LNCaP clone FGC (cell line): Measurements from ENCODE around the gene DLEC1.

ENCODE experiments used
- DNase-seq: peaks from one replicate; pipeline ENCODE4 v3.0.0-alpha.2; 2011; ENCODE audit warnings: low read depth
- H3K4me3 ChIP-seq: 2 replicates; pipeline ENCODE4 v1.5.1; 2011; ENCODE audit warnings: mild to moderate bottlenecking, low read depth, low read length, control low read depth
- CTCF ChIP-seq: IDR thresholded peaks from 2 replicates; pipeline ENCODE4 v1.5.1; 2012; ENCODE audit warnings: mild to moderate bottlenecking; ENCODE audit not compliant: control insufficient read depth, insufficient read depth; ENCODE audit errors: extremely low read depth

The DLEC1 gene

GRCh38 chr3:37993067-37993455, 45.9 kb upstream of the DLEC1 start:
- H3K4me3 ChIP-seq: no peak overlapping the region
- DNase-seq: no peak
- no peak for TF ChIP-seq CTCF

GRCh38 chr3:37993460-37993819, 45.6 kb upstream of the DLEC1 start:
- no peak for DNase-seq
- no peak overlapping the region for H3K4me3 ChIP-seq
- TF ChIP-seq CTCF: no peak

- H3K4me3 ChIP-seq: no peak overlapping the region
- DNase-seq: no peak
- TF ChIP-seq CTCF: no peak
These were observed 45.0 kb upstream of the DLEC1 start for GRCh38 chr3:37993820-37994638.

DNA sequence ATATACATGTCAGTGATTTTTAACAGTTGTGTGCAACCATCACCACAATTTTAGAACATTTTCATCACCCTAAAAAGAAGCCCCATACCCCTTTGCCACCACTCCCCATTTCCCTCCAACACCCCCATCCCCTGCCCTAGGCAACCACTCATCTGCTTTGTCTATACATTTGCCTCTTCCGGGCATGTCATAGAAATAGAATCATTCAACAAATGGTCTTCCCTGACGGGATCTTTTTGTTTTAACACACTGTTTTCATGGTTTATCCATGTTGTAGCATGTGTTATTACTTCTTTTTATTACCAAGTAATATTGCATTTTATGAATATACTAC, 44.4 kb upstream of the DLEC1 start:
- no peak overlapping the region for H3K4me3 ChIP-seq
- no peak for DNase-seq
- TF ChIP-seq CTCF: no peak

DNA sequence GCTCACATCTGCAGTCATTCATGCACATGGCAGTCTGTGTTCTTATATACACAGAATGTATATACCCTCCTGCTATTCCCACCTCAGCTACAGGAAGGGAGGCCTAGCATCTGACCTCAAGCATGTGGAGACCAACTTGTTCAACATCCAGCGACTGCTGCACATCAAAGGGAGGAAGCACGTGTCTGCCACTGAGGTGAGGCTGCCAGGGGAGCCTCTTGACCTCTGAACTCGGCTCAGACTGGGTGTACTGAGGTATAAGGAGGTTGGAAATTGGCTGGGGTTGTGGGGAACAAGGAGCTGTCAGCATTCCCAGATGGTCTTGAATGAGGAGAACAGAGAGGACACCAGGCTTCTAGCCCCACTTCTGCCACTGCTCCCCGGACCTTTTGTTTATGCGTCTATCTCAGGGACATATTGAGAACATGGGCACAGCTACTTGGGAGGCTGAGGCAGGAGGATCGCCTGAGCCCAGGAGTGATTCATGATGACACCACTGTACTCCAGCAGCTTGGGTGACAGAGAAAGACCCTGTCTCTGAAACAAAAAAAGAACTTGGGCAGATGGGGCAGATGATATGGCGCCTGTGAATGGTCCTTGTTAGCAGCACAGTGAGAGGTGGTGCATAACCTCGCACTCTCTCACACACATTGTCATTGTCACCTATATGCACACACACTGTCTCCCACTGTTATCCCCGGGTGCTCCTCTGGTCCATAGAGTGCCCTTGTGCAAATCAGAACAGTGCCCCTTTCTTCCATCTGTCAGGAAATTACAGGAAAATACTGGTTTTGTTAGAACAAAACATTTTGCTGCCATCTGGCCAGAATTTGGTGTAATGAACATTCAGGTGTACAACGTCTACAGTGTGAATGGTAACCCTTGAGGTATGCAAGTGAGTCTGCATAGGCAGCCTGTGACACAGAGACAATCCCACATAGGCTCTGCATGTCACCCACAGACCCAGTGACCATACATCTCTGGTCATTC, 43.1 kb upstream of the DLEC1 start:
- DNase-seq: no peak
- no peak overlapping the region for H3K4me3 ChIP-seq
- TF ChIP-seq CTCF: no peak

GRCh38 chr3:37996785-37997301, 42.2 kb upstream of the DLEC1 start:
- peak; percentile 96 for TF ChIP-seq CTCF
- peak; percentile 74 for DNase-seq
- H3K4me3 ChIP-seq: no peak overlapping the region
